GM23338 (cell line): Measurements from ENCODE around the gene DPT. TPM values are rescaled to one million over a fixed set of nuclear protein-coding genes. Genes with fewer than 3 reads are reported as not detected.

ENCODE experiments used
- ATAC-seq: fragments of 200-7000 bp; cut with Tn5 transposase; 3 replicates; pipeline ENCODE4 v1.9.1; 2020
- DNase-seq: peaks from one replicate; pipeline ENCODE4 v3.0.0-alpha.2; 2015; ENCODE audit warnings: low spot score
- H2AFZ ChIP-seq: fragments of 200-600 bp; sonication (generic); 2 replicates; pipeline ENCODE4 v1.8.0; 2016; ENCODE audit warnings: antibody characterized with exemption, mild to moderate bottlenecking, moderate library complexity
- H3F3A ChIP-seq: fragments of 200-600 bp; sonication (generic); replicated peaks from 2 replicates; pipeline ENCODE4 v1.8.0; 2017; ENCODE audit warnings: antibody characterized with exemption, mixed run types, low read depth
- H3K27ac ChIP-seq: fragments of 200-600 bp; sonication (generic); 2 replicates; pipeline ENCODE4 v1.6.1; 2016; ENCODE audit warnings: low read depth
- H3K27me3 ChIP-seq: fragments of 200-600 bp; sonication (generic); 2 replicates; pipeline ENCODE4 v1.8.0; 2016; ENCODE audit warnings: mild to moderate bottlenecking, mixed run types, moderate library complexity; ENCODE audit not compliant: insufficient read depth
- H3K36me3 ChIP-seq: fragments of 200-600 bp; sonication (generic); 2 replicates; pipeline ENCODE4 v1.8.0; 2016; ENCODE audit warnings: mild to moderate bottlenecking; ENCODE audit not compliant: insufficient read depth
- H3K4me1 ChIP-seq: fragments of 200-600 bp; sonication (generic); 2 replicates; pipeline ENCODE4 v1.8.0; 2016; ENCODE audit warnings: mild to moderate bottlenecking, moderate library complexity; ENCODE audit not compliant: insufficient read depth
- H3K4me2 ChIP-seq: fragments of 200-600 bp; sonication (generic); 2 replicates; pipeline ENCODE4 v1.7.1; 2017; ENCODE audit warnings: mixed run types
- H3K4me3 ChIP-seq: fragments of 200-600 bp; sonication (generic); 2 replicates; pipeline ENCODE4 v1.6.1; 2016; ENCODE audit warnings: mixed run types
- H3K79me2 ChIP-seq: fragments of 200-600 bp; sonication (generic); replicated peaks from 2 replicates; pipeline ENCODE4 v1.8.0; 2017; ENCODE audit warnings: mild to moderate bottlenecking; ENCODE audit not compliant: insufficient read depth
- H3K9me2 ChIP-seq: fragments of 200-600 bp; sonication (generic); 2 replicates; pipeline ENCODE4 v1.8.0; 2017; ENCODE audit not compliant: insufficient read depth
- H4K20me1 ChIP-seq: fragments of 200-600 bp; sonication (generic); replicated peaks from 2 replicates; pipeline ENCODE4 v1.8.0; 2017; ENCODE audit warnings: mild to moderate bottlenecking; ENCODE audit not compliant: insufficient read depth
- H3K27ac Mint-ChIP-seq: 2 replicates; pipeline ENCODE4 v1.8.0; 2020; ENCODE audit warnings: inconsistent platforms, mild to moderate bottlenecking, moderate library complexity, mixed read lengths
- H3K27me3 Mint-ChIP-seq: 3 replicates; pipeline ENCODE4 v1.8.0; 2022; ENCODE audit warnings: low read depth, mild to moderate bottlenecking, moderate library complexity, mixed read lengths, inconsistent platforms; ENCODE audit not compliant: insufficient read depth, poor library complexity
- H3K36me3 Mint-ChIP-seq: 3 replicates; pipeline ENCODE4 v1.8.0; 2021; ENCODE audit warnings: low read depth, mild to moderate bottlenecking, inconsistent platforms, moderate library complexity, mixed read lengths
- H3K4me1 Mint-ChIP-seq: 3 replicates; pipeline ENCODE4 v1.8.0; 2020; ENCODE audit warnings: mild to moderate bottlenecking, inconsistent platforms, mixed read lengths
- H3K4me3 Mint-ChIP-seq: 3 replicates; pipeline ENCODE4 v1.8.0; 2021; ENCODE audit warnings: moderate library complexity, mild to moderate bottlenecking, inconsistent platforms, mixed read lengths
- H3K9me3 Mint-ChIP-seq: 3 replicates; pipeline ENCODE4 v1.8.0; 2020; ENCODE audit warnings: moderate library complexity, mild to moderate bottlenecking, inconsistent platforms, mixed read lengths
- CTCF ChIP-seq, 2 experiments: fragments of 200-600 bp in 1 of 2; sonication (generic) in 1 of 2; conservative IDR thresholded peaks; 2 replicates each; pipeline versions ENCODE4 v1.5.1 to v1.6.1; 2016 to 2017; ENCODE audit warnings: antibody characterized with exemption in 2 of 2, low read depth in 2 of 2, mild to moderate bottlenecking in 2 of 2, moderate library complexity in 1 of 2
- EZH2 ChIP-seq: fragments of 200-600 bp; sonication (generic); IDR thresholded peaks from one replicate; pipeline ENCODE4 v1.8.0; 2017; ENCODE audit warnings: antibody characterized with exemption, mild to moderate bottlenecking, low read depth; ENCODE audit not compliant: unreplicated experiment
- EZH2phosphoT487 ChIP-seq: fragments of 200-600 bp; sonication (generic); IDR thresholded peaks from one replicate; pipeline ENCODE4 v1.8.1; 2018; ENCODE audit warnings: antibody characterized with exemption; ENCODE audit not compliant: unreplicated experiment
- NANOG ChIP-seq: IDR thresholded peaks from 2 replicates; pipeline ENCODE4 v1.6.1; 2016; ENCODE audit warnings: antibody characterized with exemption, borderline replicate concordance
- REST ChIP-seq: IDR thresholded peaks from one replicate; pipeline ENCODE4 v1.6.1; 2018; ENCODE audit warnings: antibody characterized with exemption; ENCODE audit not compliant: unreplicated experiment
- ZNF114 ChIP-seq: fragments of 250-450 bp; sonication (Bioruptor Pico); IDR thresholded peaks from 2 replicates; pipeline ENCODE4 v1.5.0; 2020; ENCODE audit warnings: mild to moderate bottlenecking, moderate library complexity
- ZNF331 ChIP-seq: fragments of 250-450 bp; sonication (Bioruptor Pico); IDR thresholded peaks from 2 replicates; pipeline ENCODE4 v1.5.0; 2020; ENCODE audit warnings: low read depth, mild to moderate bottlenecking, moderate library complexity
- polyA plus RNA-seq: library from polyadenylated mRNA; unstranded; fragments of >200 nt; fragmentation: Nextera tagmentation; extraction: Ambion mirVana; gene quantifications from 2 replicates; pipeline ENCODE4 v1.2.1, GENCODE V29; 2016
- total RNA-seq: library from RNA; depleted of rRNA; stranded (reverse); fragments of >200 nt; shearing (Covaris generic); gene quantifications from 2 replicates; pipeline ENCODE4 v1.2.3, GENCODE V29; 2014

DPT gene
- total and polyA plus RNA-seq, 2 experiments from 2014 or later: not detected

- TF ChIP-seq REST: no peak
- no peak for TF ChIP-seq CTCF (conservative IDR thresholded peaks at IDR 0.05; ENCODE audit: low read depth in 2 of 2)
- TF ChIP-seq ZNF331 (CRISPR knock-in tag): no peak
- no peak for TF ChIP-seq EZH2
- TF ChIP-seq EZH2phosphoT487: no peak
- no peak for TF ChIP-seq ZNF114 (CRISPR knock-in tag)
These were observed 15.0 kb downstream of the DPT start (continued) for GRCh38 chr1:168714012-168714411.

GRCh38 chr1:168709405-168710363, 19.3 kb downstream of the DPT start:
- no peaks in the 10 kb centered on the region for H4K20me1 ChIP-seq
- H3K9me3 Mint-ChIP-seq: no peaks in the 10 kb centered on the region
- no peaks in the 10 kb centered on the region for H3F3A ChIP-seq
- H3K4me2 ChIP-seq: no peak overlapping the region
- no peak overlapping the region for H3K4me3 Mint-ChIP-seq
- H3K4me1 ChIP-seq: no peaks in the 10 kb centered on the region
- no peaks in the 10 kb centered on the region for H3K27me3 ChIP-seq
- no peaks in the 10 kb centered on the region for H3K36me3 Mint-ChIP-seq
- ATAC-seq: no peak
- no peaks in the 10 kb centered on the region for H3K4me1 Mint-ChIP-seq
- no peak for DNase-seq
- H3K27ac ChIP-seq: no peak overlapping the region
- H2AFZ ChIP-seq: no peak overlapping the region
- no peak overlapping the region for H3K27ac Mint-ChIP-seq
- no peaks in the 10 kb centered on the region for H3K79me2 ChIP-seq
- no peaks in the 10 kb centered on the region for H3K36me3 ChIP-seq
- H3K4me3 ChIP-seq: no peak overlapping the region
- H3K9me2 ChIP-seq: 0 out of 2 replicates have a peak, but pooled peaks cover 4% of the 10 kb centered on the region
- H3K27me3 Mint-ChIP-seq: no peaks in the 10 kb centered on the region
- TF ChIP-seq CTCF (conservative IDR thresholded peaks at IDR 0.05; ENCODE audit: low read depth in 2 of 2) (no peak), NANOG (no peak), REST (no peak)
